ENCODE results near the gene TRIM41.
"Not testable (repeated sequence)": the region's sequence is repeated elsewhere in the genome, so short reads cannot be mapped to it uniquely, and the experiment has no call there.

TRIM41 gene

DNA sequence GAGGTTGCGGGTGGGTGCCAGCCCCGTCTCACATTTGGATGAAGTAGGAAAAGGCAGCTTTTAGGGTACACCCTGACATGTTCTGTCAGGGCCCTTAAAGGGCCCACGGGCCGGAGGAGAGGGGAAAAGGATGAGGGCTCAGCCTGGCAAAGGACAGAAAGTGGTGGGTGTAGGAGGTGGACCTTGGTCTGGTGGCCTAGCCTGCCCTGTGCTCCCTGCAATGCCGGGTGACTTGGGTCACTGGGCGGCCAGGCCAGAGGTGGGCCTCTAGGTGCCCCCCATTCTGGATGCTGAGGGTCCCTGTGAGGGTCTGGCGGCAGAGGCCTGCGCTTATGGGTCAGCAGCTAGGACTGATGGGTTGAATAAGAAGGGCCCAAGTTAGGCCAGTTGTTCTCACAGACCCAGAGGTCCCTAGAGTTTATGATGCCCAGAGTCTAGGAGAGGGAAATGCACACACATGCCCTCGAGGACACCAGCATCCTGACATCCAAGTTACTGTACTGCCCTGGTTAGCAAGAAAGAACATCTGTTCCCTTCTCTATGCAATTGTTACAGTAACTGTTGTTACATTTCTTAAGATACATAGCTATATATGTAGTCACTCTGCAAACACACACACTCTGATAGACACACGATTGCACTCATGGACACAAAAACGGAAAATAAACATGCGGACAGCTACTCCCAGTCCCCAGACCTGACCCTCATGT, 30.6 kb upstream of the TRIM41 start:
- no peak for DNase-seq

DNA sequence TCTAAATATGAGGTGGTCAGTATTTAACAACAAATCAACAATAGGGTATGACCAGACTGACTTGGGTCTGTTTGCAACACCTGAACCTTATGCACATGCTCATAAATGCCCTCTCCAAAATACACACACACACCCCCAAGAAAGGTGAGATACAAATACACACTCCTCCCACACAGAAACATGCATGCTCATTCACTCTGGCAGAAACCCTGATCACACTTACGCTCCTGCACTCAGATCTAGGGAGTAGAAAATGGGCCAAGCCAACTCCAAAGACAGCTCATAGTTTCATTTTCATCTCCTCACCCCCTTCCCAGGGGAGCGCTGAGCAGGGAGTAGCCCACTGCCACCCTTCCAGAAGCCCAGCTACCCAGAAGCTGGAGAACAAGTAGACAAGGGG, 29.4 kb upstream of the TRIM41 start:
- no peak for DNase-seq

DNA sequence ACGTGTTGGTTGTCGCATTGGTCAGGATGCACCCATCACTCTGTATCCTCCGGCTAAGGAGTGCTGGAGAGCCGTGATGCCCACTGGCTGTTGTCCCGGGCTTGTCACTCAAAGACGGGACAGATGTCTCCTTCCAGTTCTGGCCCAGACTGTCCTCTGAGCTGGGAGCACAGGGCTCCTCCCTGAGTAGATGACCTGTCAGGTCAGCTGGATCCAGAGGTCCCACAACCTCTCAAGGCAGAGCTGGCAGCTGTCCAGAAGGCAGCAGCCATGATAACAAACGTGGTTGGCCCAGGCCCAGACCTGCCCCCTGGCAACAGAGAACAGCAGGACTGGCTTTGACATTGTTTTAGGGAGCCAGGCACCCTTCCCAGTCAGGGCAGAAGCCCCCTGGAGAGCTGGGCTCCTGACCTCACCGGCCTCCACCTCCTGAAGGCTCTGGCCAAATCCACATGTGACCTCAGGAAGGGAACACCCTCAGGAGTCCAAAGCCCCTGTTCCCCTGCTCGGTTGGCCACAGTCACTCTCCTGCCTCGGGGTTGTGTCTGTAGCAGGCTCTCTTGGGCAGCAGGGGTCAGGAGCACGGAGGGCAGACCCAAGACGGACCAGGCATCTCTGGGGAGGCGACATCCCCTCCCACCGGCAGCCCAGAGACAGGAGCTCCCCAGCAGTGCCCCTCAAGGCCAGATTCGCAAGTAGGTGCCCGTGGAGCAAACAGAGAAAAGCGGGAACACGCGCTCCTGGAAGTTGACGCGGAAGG, 28.4 kb upstream of the TRIM41 start:
- no peak for DNase-seq

DNA sequence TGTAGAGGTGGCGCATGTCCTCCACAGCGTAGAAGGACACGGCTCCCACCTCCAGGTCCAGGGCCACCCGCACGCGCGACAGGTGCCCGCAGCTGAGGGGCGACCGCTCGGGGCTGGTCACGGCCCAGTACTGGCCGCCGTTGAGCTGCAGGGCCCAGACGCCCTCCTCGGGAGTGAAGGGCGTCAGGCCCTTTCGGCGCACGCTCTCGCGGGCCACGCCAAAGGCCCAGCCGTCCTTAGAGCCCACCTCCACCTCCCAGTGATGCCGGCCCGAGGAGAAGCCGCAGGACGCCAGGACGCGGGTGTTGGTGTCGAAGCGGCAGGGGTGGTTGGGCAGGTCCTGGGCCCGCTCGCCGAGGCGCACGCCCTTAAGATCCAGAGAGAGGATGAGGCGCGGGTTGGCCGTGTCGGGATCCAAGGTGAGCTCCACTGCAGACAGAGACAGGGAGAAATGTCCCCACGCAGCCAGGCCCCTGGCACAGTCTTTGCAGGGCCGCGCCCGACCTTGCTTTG, 27.8 kb upstream of the TRIM41 start:
- no peak for DNase-seq

DNA sequence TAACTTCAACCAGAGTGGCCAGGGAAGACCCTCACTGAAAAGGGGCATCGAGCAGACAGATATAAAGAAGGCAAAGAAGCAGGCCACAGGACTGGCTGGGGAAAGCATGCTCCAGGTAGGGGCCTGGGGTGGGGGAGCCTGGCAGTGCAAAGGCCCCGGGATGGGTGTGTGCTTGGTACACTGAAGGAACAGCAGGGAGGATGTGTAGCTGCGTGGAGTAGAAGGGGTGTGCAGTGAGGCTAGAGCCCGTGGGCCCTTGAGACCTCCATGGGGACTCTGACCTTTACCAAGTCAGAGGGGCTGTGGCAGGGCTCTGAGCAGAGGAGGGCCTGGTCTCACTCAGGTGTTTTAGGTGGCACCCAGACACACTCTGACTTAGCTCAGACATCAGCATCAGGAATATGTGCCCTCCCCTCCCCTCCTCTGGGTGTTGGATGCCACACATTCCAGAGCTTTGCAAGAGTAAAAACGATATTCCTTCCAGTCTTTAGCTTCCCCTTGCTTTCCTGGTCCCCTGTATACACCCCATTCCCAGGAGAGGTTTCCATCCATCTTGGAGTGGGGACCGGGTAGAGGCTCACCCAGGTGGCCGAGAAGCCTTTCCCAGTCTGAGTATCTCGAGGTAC, 25.6 kb upstream of the TRIM41 start:
- DNase-seq: no peak

DNA sequence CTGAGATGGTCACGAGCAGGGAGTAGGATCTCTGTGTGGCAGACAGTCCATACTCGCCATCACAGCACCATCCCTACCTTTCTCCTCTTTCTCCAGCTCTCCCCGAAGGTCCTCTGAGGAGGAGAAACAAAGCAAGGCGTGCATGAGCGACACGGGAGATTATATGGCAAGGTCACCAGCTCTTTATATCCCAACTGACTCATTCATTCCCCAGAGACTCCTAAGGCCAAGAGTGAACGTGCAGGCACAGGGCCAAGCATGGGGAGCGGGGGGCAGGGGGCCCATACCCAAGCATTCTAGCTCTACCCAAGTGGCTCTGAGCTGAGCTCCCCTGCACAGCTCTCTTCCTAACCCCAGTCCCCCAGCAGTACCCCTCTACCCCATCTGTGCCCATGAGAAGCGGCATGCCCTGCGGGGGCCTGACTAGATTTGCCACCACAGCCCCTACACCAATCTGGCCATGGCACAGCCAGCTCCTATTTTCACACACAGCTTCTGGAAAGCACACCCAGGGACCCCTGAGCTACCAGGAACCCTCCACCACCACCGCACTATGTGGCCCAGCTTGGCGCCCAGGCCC, 24.9 kb upstream of the TRIM41 start:
- DNase-seq: no peak

DNA sequence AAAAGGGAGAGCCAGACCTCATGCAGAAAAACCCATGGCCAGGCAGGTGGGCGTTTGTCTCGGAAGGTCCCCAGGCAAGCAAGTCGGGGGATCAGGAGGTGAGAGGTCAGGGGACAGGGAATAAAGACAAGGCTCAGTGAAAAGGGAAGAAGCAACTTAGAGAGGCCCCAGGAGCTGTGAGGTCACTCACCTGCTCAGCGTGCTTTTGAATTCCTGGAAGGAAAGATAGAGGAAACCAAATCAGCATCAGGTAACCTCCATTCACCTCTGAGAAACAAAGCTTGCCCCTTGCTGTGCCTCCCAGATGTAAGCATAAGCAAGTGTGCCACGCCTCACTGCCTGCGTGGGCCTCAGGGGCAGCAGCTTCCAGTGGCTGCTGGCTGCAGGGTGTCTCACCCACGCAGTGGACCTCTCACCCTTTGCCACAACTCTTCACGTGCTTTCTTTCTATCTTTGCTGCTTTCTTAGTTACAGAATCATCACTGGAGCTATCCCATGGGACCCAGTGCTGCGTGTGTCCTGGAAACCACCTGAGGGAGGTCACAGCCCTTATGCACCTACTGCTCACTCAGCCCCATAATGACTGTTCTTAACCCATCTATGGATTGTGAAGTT, 24.1 kb upstream of the TRIM41 start:
- DNase-seq: no peak

DNA sequence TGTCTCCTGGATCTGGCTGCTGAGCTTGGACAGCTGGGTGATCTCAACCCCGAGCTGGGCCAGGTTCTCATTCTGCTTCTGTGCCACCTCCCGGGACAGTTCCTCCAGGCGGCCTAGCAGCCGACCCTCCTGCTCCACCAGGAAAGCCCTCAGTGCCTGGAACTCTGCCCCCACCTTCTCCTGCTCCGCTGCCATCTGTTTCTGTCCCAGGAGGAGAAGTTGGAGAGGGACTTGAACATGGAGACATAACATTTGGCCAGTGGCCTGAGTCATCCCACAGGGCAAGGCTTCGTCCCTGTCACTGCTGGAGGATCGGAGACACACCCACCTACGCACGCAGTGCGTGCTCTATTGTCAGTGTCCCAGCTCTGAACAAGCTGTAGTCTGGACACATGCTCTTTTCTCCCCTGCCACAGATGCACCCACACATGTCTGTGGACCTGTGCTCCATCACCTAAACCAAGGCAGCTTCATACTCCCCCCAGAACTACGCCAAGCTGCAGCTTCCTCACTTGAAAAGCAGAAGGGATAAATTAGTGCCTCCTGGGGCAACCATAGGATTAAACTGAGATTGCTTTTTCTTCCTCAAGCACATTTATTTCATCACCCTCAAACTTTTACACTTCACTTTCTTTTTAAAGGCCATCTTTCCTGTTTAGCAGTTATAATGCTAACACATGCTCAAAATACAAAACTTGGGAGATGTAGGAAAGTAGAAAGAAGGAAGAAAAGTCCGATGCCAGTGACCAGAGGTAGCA, 23.0 kb upstream of the TRIM41 start:
- DNase-seq: no peak

DNA sequence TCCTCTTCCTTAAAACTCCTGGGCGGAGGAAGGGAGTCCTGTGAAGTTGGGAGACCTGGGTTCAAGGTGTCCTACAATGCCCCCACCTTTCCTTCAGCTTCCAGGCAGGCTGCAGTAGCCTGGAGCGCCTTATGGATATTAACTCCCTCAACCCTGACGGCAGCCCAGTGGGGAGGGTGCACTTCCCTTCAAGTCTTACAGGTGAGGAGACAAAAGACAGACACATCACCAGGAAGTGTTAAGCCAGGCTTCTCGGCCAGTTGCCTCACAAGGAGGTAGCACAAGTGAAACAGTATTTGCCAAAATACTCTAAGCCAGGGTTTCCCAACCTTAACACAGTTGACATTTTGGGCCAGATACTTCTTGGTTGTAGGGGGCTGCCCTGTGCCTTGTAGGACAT, 22.3 kb upstream of the TRIM41 start:
- no peak for DNase-seq

DNA sequence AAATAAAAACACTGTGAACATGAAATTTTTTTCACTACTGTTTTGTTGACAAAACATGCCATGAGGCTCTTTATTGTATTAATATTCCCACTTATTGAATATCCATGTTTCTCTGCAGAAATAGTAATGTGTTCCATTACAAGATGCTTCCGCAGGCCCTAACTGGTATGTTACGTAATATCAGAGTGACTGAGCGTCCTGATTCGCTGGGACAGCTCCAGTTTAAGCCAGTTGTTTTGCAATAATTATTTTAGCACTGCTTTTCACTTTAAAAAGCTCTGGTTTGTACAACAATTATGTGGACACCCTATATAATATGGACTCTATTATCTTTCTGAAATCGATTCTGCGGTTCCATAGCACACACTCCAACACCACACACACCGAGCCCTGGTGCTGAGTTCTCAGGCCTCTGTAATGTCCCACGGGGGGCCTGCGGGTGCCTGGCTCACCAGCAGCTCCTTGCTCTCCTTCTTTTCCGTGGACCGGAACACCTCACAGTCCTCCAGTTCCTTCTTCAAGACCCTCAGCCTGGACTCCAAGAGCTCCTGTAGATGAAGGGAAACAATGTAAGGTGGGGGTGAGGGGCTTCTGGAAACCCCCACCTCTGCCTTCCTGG, 19.9 kb upstream of the TRIM41 start:
- DNase-seq: no peak

DNA sequence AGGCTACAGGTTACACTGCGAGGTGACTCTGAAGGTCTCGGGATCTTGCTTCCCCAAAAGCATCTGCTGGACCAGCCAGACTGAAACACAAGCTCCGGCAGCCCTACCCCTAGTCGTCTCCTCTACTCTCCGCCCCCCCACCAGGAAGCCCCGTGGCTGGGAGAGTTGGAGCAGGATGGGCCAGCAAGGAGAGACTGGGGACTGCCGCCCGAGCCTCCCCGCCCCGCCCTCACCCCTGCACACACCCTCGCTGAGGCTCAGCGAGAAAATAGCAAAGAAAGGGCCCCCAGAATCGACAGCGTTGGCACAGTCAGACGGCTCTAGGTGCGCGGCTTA, 19.3 kb upstream of the TRIM41 start:
- no peak for DNase-seq

DNA sequence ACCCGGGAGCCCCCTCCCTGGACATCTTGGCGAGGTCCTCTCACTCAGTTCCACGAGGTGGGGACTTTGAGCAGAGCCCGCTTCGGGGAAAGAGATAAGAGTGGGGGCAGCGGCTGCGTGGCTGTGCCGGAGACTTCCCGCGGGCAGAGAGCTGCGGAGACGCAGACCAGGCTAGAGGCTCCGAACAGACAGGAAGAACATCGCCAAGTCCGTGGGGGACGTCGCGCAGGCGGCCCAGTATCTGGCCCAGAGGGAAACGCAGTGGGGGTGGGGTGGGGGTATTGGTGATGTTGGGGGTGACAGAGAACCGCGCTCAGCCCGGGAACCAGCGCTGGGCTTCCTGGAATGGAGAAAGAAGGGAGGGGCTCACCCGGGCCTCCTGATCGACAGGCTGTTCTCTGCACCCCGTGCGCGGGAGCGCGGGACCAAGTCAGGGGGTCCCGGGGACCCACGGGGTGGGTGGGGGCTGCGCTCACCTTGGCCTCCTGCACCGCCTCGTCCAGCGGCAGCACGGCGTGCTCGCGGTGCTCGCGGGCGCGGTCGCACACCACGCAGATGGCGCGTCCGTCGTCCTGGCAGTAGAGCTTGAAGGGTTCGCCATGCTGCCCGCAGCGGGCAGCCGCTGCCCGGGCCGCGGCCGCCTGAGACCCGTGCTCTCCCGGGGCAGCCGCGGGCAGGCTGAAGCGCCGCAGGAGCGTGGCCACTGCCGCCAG, 18.8 kb upstream of the TRIM41 start:
- no peak for DNase-seq

DNA sequence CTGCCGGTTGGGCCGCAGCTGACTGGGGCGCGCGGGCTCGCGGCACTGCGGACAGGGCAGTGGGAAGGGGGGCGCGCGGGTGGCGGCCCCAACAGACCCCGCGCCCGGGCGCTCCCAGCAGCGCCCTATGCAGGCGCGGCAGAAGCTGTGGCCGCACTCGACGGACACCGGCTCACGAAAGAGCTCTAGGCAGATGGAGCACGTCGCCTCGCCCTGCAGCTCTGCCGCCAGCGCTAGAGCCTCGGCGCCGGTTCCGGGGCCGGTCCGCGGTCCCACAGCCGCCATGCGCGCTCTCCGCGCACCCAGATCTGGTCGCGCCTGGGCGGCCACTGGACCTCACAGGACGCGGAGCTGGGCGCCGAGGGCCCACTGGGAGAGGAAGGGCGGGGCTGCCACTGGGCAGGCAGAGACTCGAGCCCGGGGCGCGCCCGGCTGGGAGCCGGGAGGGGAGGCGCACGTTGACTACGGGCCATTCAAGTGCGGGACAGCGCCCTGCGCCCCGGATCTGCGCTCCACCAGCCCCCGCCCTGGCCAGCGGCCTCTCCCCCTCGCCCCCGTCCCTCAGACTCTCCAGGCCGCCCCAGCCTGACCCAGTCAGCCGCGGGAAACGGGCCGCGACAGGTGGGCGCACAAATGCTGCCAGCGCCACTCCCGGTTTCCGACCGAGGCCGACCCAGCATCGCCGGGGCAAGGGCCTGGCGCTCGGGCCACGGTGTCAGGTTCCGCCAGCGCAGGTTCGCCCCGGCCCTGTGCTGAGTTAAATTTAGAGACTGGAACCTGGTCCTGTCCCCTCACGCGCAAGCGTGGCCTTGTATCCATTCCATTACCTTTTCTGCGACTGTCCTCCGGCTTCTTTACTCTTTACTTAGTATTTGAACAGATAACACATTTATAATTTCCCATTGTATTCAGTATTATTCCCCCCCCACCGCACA, 18.0 kb upstream of the TRIM41 start, which contains the start of gene TRIM7:
Gene TRIM7, minus strand, starts transcription at position 371 of the 935 bp plus-strand sequence. Its CDS starts 86 bp downstream, at position 285.
- DNase-seq: no peak

DNA sequence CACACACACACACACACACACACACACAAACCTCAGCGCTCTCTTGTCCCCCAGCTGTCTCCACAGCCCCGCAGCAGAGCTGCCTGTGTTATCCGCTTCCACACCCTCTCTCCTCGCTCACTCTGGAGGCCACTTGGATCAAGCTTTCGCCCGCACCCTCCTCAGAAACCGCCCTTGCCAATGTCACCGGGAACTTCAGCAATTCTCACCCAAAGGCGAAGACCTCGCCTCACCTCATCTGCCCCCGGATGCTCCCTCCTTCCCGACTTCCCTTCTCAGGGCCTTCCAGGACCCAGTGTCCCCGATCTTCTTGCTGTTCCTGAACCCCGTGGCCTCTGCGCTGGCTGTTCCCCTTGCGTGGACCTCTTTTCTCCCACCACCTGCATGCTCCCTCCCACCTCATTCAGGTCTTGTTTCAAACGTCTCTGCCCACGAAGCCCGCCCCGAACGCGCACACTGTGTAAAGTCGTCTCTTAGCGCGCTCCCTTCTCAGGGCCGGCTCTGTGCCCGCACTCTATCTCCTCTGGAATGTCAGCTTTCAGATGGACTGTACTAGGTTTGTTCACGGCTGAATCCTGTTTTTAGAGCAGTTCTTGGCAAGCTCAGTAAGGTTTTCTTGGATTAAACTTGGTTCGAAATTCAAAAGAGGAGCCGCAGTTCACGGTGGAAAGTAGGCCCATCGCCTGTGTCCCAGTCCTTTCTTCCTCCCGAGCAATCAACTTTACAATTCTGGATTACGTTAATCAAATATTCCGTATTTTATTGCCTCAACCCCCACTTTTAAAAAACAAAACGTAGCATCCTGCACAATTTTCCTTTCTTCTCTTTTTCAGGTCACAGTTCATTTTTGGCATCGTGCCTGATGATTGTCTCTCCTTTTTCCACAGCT, 17.1 kb upstream of the TRIM41 start:
- no peak for DNase-seq

DNA sequence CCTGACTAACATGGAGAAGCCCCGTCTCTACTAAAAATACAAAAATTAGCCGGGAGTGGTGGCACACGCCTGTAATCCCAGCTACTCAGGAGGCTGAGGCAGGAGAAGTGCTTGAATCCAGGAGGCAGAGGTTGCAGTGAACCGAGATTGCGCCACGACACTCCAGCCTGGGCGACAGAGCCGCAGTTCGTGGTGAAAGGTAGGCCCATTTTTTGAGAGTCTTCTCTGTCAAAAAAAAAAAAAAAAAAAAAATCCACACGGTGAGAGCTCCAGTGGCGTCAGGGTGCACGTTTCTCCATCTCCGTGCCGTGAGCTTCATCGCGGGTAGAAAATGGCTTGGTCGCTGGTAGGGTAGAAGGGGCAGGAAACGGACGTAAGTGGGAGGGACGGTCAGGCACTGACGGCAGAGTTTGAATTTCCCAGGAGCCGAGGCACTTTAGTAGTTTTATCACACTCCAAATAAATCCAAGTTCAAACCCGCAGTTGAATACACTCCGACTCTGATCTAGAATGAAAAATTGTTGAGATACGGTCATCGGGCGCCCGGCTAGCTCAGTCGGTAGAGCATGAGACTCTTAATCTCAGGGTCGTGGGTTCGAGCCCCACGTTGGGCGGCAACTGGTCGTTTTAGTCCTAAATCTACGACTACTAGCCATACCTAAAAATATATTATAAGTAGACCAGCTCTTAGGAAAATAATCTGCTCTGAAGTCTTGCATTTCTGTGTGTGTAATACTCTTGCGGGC, 15.7 kb upstream of the TRIM41 start:
- DNase-seq: no peak

DNA sequence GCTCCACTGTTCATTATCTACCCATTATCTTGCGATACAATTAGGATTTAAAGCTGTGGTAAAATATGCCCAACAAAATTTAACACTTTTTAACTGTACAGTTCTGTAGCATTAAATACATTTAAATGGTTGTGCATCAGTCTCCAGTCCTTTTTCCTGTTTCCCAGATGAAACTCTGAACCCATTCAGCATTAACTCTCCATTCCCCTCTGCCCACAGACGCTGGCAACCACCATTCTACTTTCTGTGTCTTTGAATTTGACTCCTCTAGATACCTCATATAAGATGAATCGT, 15.2 kb upstream of the TRIM41 start:
- no peak for DNase-seq

DNA sequence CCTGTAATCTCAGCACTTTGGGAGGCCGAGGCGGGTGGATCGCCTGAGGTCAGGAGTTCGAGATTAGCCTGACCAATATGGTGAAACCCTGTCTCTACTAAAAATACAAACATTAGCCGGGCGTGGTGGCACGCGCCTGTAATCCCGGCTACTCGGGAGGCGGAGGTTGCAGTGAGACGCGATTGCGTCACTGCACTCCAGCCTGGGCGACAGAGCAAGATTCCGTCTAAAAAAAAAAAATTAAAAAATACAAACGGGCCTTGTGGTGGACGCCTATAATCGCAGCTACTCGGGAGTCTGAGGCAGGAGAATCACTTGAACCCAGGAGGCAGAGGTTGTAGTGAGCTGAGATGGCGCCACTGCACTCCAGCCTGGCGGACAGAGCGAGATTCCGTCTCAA, 14.1 kb upstream of the TRIM41 start:
- not testable (repeated sequence) for DNase-seq
